GM23338 (cell line): ENCODE results near the gene DNAH11. TPM values are rescaled to one million over a fixed set of nuclear protein-coding genes. Genes with fewer than 3 reads are reported as not detected.
"Not testable (repeated sequence)": the region's sequence is repeated elsewhere in the genome, so short reads cannot be mapped to it uniquely, and the experiment has no call there.

ENCODE experiments used
- ATAC-seq: fragments of 200-7000 bp; cut with Tn5 transposase; 3 replicates; pipeline ENCODE4 v1.9.1; 2020
- DNase-seq: peaks from one replicate; pipeline ENCODE4 v3.0.0-alpha.2; 2015; ENCODE audit warnings: low spot score
- H2AFZ ChIP-seq: fragments of 200-600 bp; sonication (generic); 2 replicates; pipeline ENCODE4 v1.8.0; 2016; ENCODE audit warnings: antibody characterized with exemption, mild to moderate bottlenecking, moderate library complexity
- H3F3A ChIP-seq: fragments of 200-600 bp; sonication (generic); replicated peaks from 2 replicates; pipeline ENCODE4 v1.8.0; 2017; ENCODE audit warnings: antibody characterized with exemption, mixed run types, low read depth
- H3K27ac ChIP-seq: fragments of 200-600 bp; sonication (generic); 2 replicates; pipeline ENCODE4 v1.6.1; 2016; ENCODE audit warnings: low read depth
- H3K27me3 ChIP-seq: fragments of 200-600 bp; sonication (generic); 2 replicates; pipeline ENCODE4 v1.8.0; 2016; ENCODE audit warnings: mild to moderate bottlenecking, mixed run types, moderate library complexity; ENCODE audit not compliant: insufficient read depth
- H3K36me3 ChIP-seq: fragments of 200-600 bp; sonication (generic); 2 replicates; pipeline ENCODE4 v1.8.0; 2016; ENCODE audit warnings: mild to moderate bottlenecking; ENCODE audit not compliant: insufficient read depth
- H3K4me1 ChIP-seq: fragments of 200-600 bp; sonication (generic); 2 replicates; pipeline ENCODE4 v1.8.0; 2016; ENCODE audit warnings: mild to moderate bottlenecking, moderate library complexity; ENCODE audit not compliant: insufficient read depth
- H3K4me2 ChIP-seq: fragments of 200-600 bp; sonication (generic); 2 replicates; pipeline ENCODE4 v1.7.1; 2017; ENCODE audit warnings: mixed run types
- H3K4me3 ChIP-seq: fragments of 200-600 bp; sonication (generic); 2 replicates; pipeline ENCODE4 v1.6.1; 2016; ENCODE audit warnings: mixed run types
- H3K79me2 ChIP-seq: fragments of 200-600 bp; sonication (generic); replicated peaks from 2 replicates; pipeline ENCODE4 v1.8.0; 2017; ENCODE audit warnings: mild to moderate bottlenecking; ENCODE audit not compliant: insufficient read depth
- H3K9me2 ChIP-seq: fragments of 200-600 bp; sonication (generic); 2 replicates; pipeline ENCODE4 v1.8.0; 2017; ENCODE audit not compliant: insufficient read depth
- H4K20me1 ChIP-seq: fragments of 200-600 bp; sonication (generic); replicated peaks from 2 replicates; pipeline ENCODE4 v1.8.0; 2017; ENCODE audit warnings: mild to moderate bottlenecking; ENCODE audit not compliant: insufficient read depth
- H3K27ac Mint-ChIP-seq: 2 replicates; pipeline ENCODE4 v1.8.0; 2020; ENCODE audit warnings: inconsistent platforms, mild to moderate bottlenecking, moderate library complexity, mixed read lengths
- H3K27me3 Mint-ChIP-seq: 3 replicates; pipeline ENCODE4 v1.8.0; 2022; ENCODE audit warnings: low read depth, mild to moderate bottlenecking, moderate library complexity, mixed read lengths, inconsistent platforms; ENCODE audit not compliant: insufficient read depth, poor library complexity
- H3K36me3 Mint-ChIP-seq: 3 replicates; pipeline ENCODE4 v1.8.0; 2021; ENCODE audit warnings: low read depth, mild to moderate bottlenecking, inconsistent platforms, moderate library complexity, mixed read lengths
- H3K4me1 Mint-ChIP-seq: 3 replicates; pipeline ENCODE4 v1.8.0; 2020; ENCODE audit warnings: mild to moderate bottlenecking, inconsistent platforms, mixed read lengths
- H3K4me3 Mint-ChIP-seq: 3 replicates; pipeline ENCODE4 v1.8.0; 2021; ENCODE audit warnings: moderate library complexity, mild to moderate bottlenecking, inconsistent platforms, mixed read lengths
- H3K9me3 Mint-ChIP-seq: 3 replicates; pipeline ENCODE4 v1.8.0; 2020; ENCODE audit warnings: moderate library complexity, mild to moderate bottlenecking, inconsistent platforms, mixed read lengths
- CREB1 ChIP-seq: fragments of 250-450 bp; sonication (Bioruptor Pico); IDR thresholded peaks from 2 replicates; pipeline ENCODE4 v1.5.0; 2020; ENCODE audit warnings: low read depth, mild to moderate bottlenecking, moderate library complexity
- EZH2 ChIP-seq: fragments of 200-600 bp; sonication (generic); IDR thresholded peaks from one replicate; pipeline ENCODE4 v1.8.0; 2017; ENCODE audit warnings: antibody characterized with exemption, mild to moderate bottlenecking, low read depth; ENCODE audit not compliant: unreplicated experiment
- JUNB ChIP-seq: IDR thresholded peaks from one replicate; pipeline ENCODE4 v1.6.1; 2016; ENCODE audit warnings: antibody characterized with exemption; ENCODE audit not compliant: unreplicated experiment
- NANOG ChIP-seq: IDR thresholded peaks from 2 replicates; pipeline ENCODE4 v1.6.1; 2016; ENCODE audit warnings: antibody characterized with exemption, borderline replicate concordance
- POLR2AphosphoS5 ChIP-seq: IDR thresholded peaks from 2 replicates; pipeline ENCODE4 v1.6.1; 2016; ENCODE audit warnings: antibody characterized with exemption, low read depth
- STAT1 ChIP-seq: IDR thresholded peaks from one replicate; pipeline ENCODE4 v1.6.1; 2016; ENCODE audit warnings: antibody characterized with exemption; ENCODE audit not compliant: unreplicated experiment
- ZNF331 ChIP-seq: fragments of 250-450 bp; sonication (Bioruptor Pico); IDR thresholded peaks from 2 replicates; pipeline ENCODE4 v1.5.0; 2020; ENCODE audit warnings: low read depth, mild to moderate bottlenecking, moderate library complexity
- polyA plus RNA-seq: library from polyadenylated mRNA; unstranded; fragments of >200 nt; fragmentation: Nextera tagmentation; extraction: Ambion mirVana; gene quantifications from 2 replicates; pipeline ENCODE4 v1.2.1, GENCODE V29; 2016
- total RNA-seq: library from RNA; depleted of rRNA; stranded (reverse); fragments of >200 nt; shearing (Covaris generic); gene quantifications from 2 replicates; pipeline ENCODE4 v1.2.3, GENCODE V29; 2014
- TF ChIP-seq, protein P1 (sequence below): IDR thresholded peaks from one replicate; pipeline ENCODE4 v1.6.1; 2018; ENCODE audit warnings: antibody characterized with exemption; ENCODE audit not compliant: unreplicated experiment
- TF ChIP-seq, protein P2 (sequence below): IDR thresholded peaks from 2 replicates; pipeline ENCODE4 v1.6.1; 2016; ENCODE audit warnings: antibody characterized with exemption
- TF ChIP-seq, protein P3 (sequence below), 2 experiments: fragments of 200-600 bp in 1 of 2; sonication (generic) in 1 of 2; conservative IDR thresholded peaks; 2 replicates each; pipeline versions ENCODE4 v1.5.1 to v1.6.1; 2016 to 2017; ENCODE audit warnings: antibody characterized with exemption in 2 of 2, low read depth in 2 of 2, mild to moderate bottlenecking in 2 of 2, moderate library complexity in 1 of 2

Gene DNAH11
- total and polyA plus RNA-seq, 2 experiments from 2014 or later: 9.3 TPM

DNA sequence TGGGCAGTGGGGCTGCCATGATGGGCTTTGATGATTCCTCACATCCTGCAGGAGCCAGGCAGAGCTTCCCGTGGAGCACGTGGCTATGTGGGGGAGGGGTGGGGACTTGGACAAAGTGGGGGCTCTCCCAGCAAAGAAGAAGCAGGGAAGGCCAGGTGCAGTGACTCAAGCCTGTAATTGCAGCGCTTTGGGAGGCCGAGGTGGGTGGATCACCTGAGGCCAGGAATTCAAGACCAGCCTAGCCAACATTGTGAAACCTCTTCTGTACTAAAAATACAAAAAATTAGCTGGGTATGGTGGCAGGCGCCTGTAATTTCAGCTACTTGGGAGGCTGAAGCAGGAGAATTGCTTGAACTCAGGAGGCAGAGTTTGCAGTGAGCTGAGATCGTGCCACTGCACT is 190.1 kb downstream of the DNAH11 start:
- not testable (repeated sequence) for H3K27ac ChIP-seq, H3K9me3 Mint-ChIP-seq, H2AFZ ChIP-seq, H3K4me2 ChIP-seq, H3K4me3 Mint-ChIP-seq, H3K79me2 ChIP-seq, H3K36me3 ChIP-seq, H3K27ac Mint-ChIP-seq, ATAC-seq, H3K4me1 ChIP-seq, H4K20me1 ChIP-seq, H3K9me2 ChIP-seq, H3K4me3 ChIP-seq, DNase-seq, H3K36me3 Mint-ChIP-seq, H3F3A ChIP-seq, H3K4me1 Mint-ChIP-seq, H3K27me3 Mint-ChIP-seq, H3K27me3 ChIP-seq

DNA sequence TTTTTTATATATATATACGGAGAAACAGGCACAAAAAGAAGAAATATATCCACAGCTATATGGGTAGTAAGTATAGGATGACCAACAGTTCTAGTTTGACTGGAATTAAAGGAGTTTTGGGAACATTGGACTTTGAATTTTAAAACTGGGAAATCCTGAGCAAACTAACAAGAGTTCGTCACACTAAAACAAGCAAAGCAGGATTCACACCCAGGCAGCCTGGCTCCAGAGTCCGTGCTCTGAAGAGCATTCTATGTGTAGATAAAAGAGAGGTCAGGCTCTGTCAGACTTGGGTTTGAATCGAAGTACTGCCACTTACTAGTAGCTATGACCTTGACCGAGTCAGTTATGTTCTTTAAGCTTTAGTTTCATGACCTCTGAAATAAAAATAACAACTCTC is 191.0 kb downstream of the DNAH11 start:
- H3K9me3 Mint-ChIP-seq: no peaks in the 10 kb centered on the region; the same call in 2 of the 3 replicates
- peaks cover 8% of the 10 kb centered on the region; the same call in 1 of the 2 replicates for H3K9me2 ChIP-seq
- TF ChIP-seq, protein P1, sequence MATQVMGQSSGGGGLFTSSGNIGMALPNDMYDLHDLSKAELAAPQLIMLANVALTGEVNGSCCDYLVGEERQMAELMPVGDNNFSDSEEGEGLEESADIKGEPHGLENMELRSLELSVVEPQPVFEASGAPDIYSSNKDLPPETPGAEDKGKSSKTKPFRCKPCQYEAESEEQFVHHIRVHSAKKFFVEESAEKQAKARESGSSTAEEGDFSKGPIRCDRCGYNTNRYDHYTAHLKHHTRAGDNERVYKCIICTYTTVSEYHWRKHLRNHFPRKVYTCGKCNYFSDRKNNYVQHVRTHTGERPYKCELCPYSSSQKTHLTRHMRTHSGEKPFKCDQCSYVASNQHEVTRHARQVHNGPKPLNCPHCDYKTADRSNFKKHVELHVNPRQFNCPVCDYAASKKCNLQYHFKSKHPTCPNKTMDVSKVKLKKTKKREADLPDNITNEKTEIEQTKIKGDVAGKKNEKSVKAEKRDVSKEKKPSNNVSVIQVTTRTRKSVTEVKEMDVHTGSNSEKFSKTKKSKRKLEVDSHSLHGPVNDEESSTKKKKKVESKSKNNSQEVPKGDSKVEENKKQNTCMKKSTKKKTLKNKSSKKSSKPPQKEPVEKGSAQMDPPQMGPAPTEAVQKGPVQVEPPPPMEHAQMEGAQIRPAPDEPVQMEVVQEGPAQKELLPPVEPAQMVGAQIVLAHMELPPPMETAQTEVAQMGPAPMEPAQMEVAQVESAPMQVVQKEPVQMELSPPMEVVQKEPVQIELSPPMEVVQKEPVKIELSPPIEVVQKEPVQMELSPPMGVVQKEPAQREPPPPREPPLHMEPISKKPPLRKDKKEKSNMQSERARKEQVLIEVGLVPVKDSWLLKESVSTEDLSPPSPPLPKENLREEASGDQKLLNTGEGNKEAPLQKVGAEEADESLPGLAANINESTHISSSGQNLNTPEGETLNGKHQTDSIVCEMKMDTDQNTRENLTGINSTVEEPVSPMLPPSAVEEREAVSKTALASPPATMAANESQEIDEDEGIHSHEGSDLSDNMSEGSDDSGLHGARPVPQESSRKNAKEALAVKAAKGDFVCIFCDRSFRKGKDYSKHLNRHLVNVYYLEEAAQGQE: no peak
- TF ChIP-seq ZNF331 (CRISPR knock-in tag): no peak
- no peak for TF ChIP-seq CREB1 (CRISPR knock-in tag)
- no peak for TF ChIP-seq EZH2
- no peak for TF ChIP-seq NANOG
- no peak for TF ChIP-seq POLR2AphosphoS5
- no peaks in the 10 kb centered on the region for H3K79me2 ChIP-seq
- no peaks in the 10 kb centered on the region for H3K4me1 Mint-ChIP-seq
- no peak overlapping the region for H3K4me3 Mint-ChIP-seq
- no peak overlapping the region for H3K27ac ChIP-seq
- no peaks in the 10 kb centered on the region for H4K20me1 ChIP-seq
- H3K27me3 Mint-ChIP-seq: no peaks in the 10 kb centered on the region
- H3K27ac Mint-ChIP-seq: no peak overlapping the region
- no peaks in the 10 kb centered on the region for H3K27me3 ChIP-seq
- ATAC-seq (no peak), DNase-seq (no peak)
- H3F3A ChIP-seq: no peaks in the 10 kb centered on the region
- H2AFZ ChIP-seq: no peak overlapping the region
- H3K36me3 ChIP-seq: no peaks in the 10 kb centered on the region; the same call in 1 of the 2 replicates
- peaks cover 3% of the 10 kb centered on the region; the same call in 2 of the 3 replicates for H3K36me3 Mint-ChIP-seq
- no peak overlapping the region for H3K4me3 ChIP-seq
- no peak overlapping the region for H3K4me2 ChIP-seq
- H3K4me1 ChIP-seq: no peaks in the 10 kb centered on the region

DNA sequence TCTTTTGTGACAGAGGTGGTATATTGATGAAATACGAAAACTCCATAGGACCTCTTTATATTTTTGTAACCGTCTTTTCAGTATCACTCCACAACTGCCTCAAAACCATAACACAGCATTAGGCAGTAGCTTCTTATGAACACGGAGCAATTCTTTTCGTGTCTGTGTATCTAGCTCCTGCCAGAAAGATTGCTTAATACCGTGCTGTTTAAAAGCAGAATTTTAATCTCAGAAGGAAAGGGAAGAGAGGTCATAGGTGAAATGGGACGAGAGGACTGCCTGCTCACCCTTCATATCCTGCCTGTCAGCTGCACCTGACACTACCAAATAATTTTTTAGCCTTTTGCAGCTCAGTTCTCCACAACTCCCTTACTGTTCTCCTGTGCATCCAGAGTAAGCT is 200.7 kb downstream of the DNAH11 start:
- H3K27ac Mint-ChIP-seq: no peak overlapping the region
- no peak for ATAC-seq
- TF ChIP-seq, protein P1: no peak
- no peak for TF ChIP-seq NANOG
- TF ChIP-seq EZH2: no peak
- no peak for TF ChIP-seq POLR2AphosphoS5
- TF ChIP-seq, protein P2, sequence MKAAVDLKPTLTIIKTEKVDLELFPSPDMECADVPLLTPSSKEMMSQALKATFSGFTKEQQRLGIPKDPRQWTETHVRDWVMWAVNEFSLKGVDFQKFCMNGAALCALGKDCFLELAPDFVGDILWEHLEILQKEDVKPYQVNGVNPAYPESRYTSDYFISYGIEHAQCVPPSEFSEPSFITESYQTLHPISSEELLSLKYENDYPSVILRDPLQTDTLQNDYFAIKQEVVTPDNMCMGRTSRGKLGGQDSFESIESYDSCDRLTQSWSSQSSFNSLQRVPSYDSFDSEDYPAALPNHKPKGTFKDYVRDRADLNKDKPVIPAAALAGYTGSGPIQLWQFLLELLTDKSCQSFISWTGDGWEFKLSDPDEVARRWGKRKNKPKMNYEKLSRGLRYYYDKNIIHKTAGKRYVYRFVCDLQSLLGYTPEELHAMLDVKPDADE: no peak
- no peak for TF ChIP-seq JUNB
- TF ChIP-seq STAT1: no peak
- TF ChIP-seq, protein P3, sequence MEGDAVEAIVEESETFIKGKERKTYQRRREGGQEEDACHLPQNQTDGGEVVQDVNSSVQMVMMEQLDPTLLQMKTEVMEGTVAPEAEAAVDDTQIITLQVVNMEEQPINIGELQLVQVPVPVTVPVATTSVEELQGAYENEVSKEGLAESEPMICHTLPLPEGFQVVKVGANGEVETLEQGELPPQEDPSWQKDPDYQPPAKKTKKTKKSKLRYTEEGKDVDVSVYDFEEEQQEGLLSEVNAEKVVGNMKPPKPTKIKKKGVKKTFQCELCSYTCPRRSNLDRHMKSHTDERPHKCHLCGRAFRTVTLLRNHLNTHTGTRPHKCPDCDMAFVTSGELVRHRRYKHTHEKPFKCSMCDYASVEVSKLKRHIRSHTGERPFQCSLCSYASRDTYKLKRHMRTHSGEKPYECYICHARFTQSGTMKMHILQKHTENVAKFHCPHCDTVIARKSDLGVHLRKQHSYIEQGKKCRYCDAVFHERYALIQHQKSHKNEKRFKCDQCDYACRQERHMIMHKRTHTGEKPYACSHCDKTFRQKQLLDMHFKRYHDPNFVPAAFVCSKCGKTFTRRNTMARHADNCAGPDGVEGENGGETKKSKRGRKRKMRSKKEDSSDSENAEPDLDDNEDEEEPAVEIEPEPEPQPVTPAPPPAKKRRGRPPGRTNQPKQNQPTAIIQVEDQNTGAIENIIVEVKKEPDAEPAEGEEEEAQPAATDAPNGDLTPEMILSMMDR (conservative IDR thresholded peaks at IDR 0.05; ENCODE audit: low read depth in 2 of 2): no peak

More for the DNA sequence above, 200.7 kb downstream of the DNAH11 start:
- Mint-ChIP-seq H3K27me3 (peaks cover 1% of the 10 kb centered on the region), H3K36me3 (no peaks in the 10 kb centered on the region), H3K9me3 (no peaks in the 10 kb centered on the region), H3K4me1 (no peaks in the 10 kb centered on the region), H3K4me3 (no peak overlapping the region)
- DNase-seq: no peak
- Histone ChIP-seq H3K4me3 (no peak overlapping the region), H2AFZ (no peak overlapping the region), H3K27me3 (no peaks in the 10 kb centered on the region), H3K4me2 (no peak overlapping the region), H3F3A (no peaks in the 10 kb centered on the region), H3K79me2 (no peaks in the 10 kb centered on the region), H3K27ac (no peak overlapping the region), H3K9me2 (no peaks in the 10 kb centered on the region), H3K36me3 (no peaks in the 10 kb centered on the region), H4K20me1 (no peaks in the 10 kb centered on the region), H3K4me1 (no peaks in the 10 kb centered on the region)
